Neural cell (in vitro differentiated cells): Measurements from ENCODE around the gene DAZL. TPM values are rescaled to one million over a fixed set of nuclear protein-coding genes. Genes with fewer than 3 reads are reported as not detected.

Experiments
- H2AFZ ChIP-seq: fragments of 200-600, 300-800 bp; sonication (generic), shearing (Covaris generic); 2 replicates; pipeline ENCODE4 v1.6.0; 2014; ENCODE audit warnings: low read depth, mild to moderate bottlenecking, antibody characterized with exemption, low read length, moderate library complexity
- H3F3A ChIP-seq: fragments of 200-600 bp; shearing (Covaris generic); 2 replicates; pipeline ENCODE4 v1.6.1; 2016; ENCODE audit warnings: mild to moderate bottlenecking, moderate library complexity, mixed read lengths, antibody characterized with exemption, low read length; ENCODE audit not compliant: insufficient read depth, poor library complexity, severe bottlenecking
- H3K27ac ChIP-seq: fragments of 200-600, 300-800 bp; sonication (generic), shearing (Covaris generic); 2 replicates; pipeline ENCODE4 v1.5.1; 2014; ENCODE audit warnings: mild to moderate bottlenecking, low read length, moderate library complexity
- H3K27me3 ChIP-seq: fragments of 300-800, 200-600 bp; sonication (generic), shearing (Covaris generic); 2 replicates; pipeline ENCODE4 v1.6.0; 2014; ENCODE audit warnings: mild to moderate bottlenecking, low read depth, low read length, moderate library complexity; ENCODE audit not compliant: insufficient read depth
- H3K36me3 ChIP-seq: fragments of 300-800, 200-600 bp; sonication (generic), shearing (Covaris generic); 2 replicates; pipeline ENCODE4 v1.5.1; 2014; ENCODE audit warnings: mild to moderate bottlenecking, antibody characterized with exemption, low read length, moderate library complexity; ENCODE audit not compliant: insufficient read depth
- H3K4me2 ChIP-seq: fragments of 300-800, 200-600 bp; sonication (generic), shearing (Covaris generic); 2 replicates; pipeline ENCODE4 v1.6.0; 2014; ENCODE audit warnings: mild to moderate bottlenecking, low read length
- H3K4me3 ChIP-seq: fragments of 300-800, 200-600 bp; sonication (generic), shearing (Covaris generic); 2 replicates; pipeline ENCODE4 v1.5.1; 2014; ENCODE audit warnings: mild to moderate bottlenecking, low read length, moderate library complexity
- H3K79me2 ChIP-seq: fragments of 200-600 bp; shearing (Covaris generic); replicated peaks from 2 replicates; pipeline ENCODE4 v1.6.0; 2014; ENCODE audit warnings: mild to moderate bottlenecking, low read length, moderate library complexity; ENCODE audit not compliant: insufficient read depth
- H3K9ac ChIP-seq: fragments of 300-800, 200-600 bp; sonication (generic), shearing (Covaris generic); 2 replicates; pipeline ENCODE4 v1.6.1; 2016; ENCODE audit warnings: mild to moderate bottlenecking, low read length, mixed read lengths
- H3K9me2 ChIP-seq: fragments of 200-600 bp; shearing (Covaris generic); 2 replicates; pipeline ENCODE4 v1.6.1; 2016; ENCODE audit warnings: mild to moderate bottlenecking, low read length, mixed read lengths; ENCODE audit not compliant: insufficient read depth
- H3K9me3 ChIP-seq: fragments of 200-600, 300-800 bp; sonication (generic), shearing (Covaris generic); 2 replicates; pipeline ENCODE4 v1.6.1; 2016; ENCODE audit warnings: mild to moderate bottlenecking, mixed run types, low read length, moderate library complexity, mixed read lengths
- H4K20me1 ChIP-seq: fragments of 200-600 bp; shearing (Covaris generic); 2 replicates; pipeline ENCODE4 v1.6.1; 2016; ENCODE audit warnings: mild to moderate bottlenecking, mixed run types; ENCODE audit not compliant: insufficient read depth
- EP300 ChIP-seq: fragments of 450-650 bp; conservative IDR thresholded peaks from 2 replicates; pipeline ENCODE4 v1.6.1; 2014; ENCODE audit warnings: antibody characterized with exemption, mild to moderate bottlenecking, moderate library complexity; ENCODE audit not compliant: poor library complexity, severe bottlenecking
- EZH2 ChIP-seq: fragments of 200-600, 300-800 bp; shearing (Covaris generic), sonication (generic); IDR thresholded peaks from 2 replicates; pipeline ENCODE4 v1.6.1; 2014; ENCODE audit warnings: antibody characterized with exemption, low read length, borderline replicate concordance, mild to moderate bottlenecking; ENCODE audit not compliant: insufficient read depth, poor library complexity, severe bottlenecking
- MXI1 ChIP-seq: fragments of 450-650 bp; conservative IDR thresholded peaks from 2 replicates; pipeline ENCODE4 v1.6.1; 2014; ENCODE audit warnings: antibody characterized with exemption, mild to moderate bottlenecking; ENCODE audit not compliant: poor library complexity, severe bottlenecking
- POLR2AphosphoS5 ChIP-seq: IDR thresholded peaks from 2 replicates; pipeline ENCODE4 v1.6.1; 2012
- RAD21 ChIP-seq: fragments of 450-650 bp; conservative IDR thresholded peaks from 2 replicates; pipeline ENCODE4 v1.6.1; 2014; ENCODE audit warnings: antibody characterized with exemption, mild to moderate bottlenecking, moderate library complexity
- SMC3 ChIP-seq: fragments of 450-650 bp; conservative IDR thresholded peaks from 2 replicates; pipeline ENCODE4 v1.6.1; 2014; ENCODE audit warnings: antibody characterized with exemption, mild to moderate bottlenecking, moderate library complexity; ENCODE audit not compliant: poor library complexity
- TAF1 ChIP-seq: IDR thresholded peaks from 2 replicates; pipeline ENCODE4 v1.6.1; 2012; ENCODE audit warnings: low read depth
- polyA plus RNA-seq: library from polyadenylated mRNA; depleted of rRNA; stranded (reverse); fragments of >200 nt; gene quantifications from 2 replicates; pipeline ENCODE4 v1.2.3, GENCODE V29; 2014
- TF ChIP-seq, protein P1 (sequence below): fragments of 450-650 bp; IDR thresholded peaks from 2 replicates; pipeline ENCODE4 v1.5.1; 2014; ENCODE audit warnings: antibody characterized with exemption, mild to moderate bottlenecking, moderate library complexity; ENCODE audit not compliant: poor library complexity, severe bottlenecking
- TF ChIP-seq, protein P2 (sequence below): IDR thresholded peaks from 2 replicates; pipeline ENCODE4 v1.6.1; 2012; ENCODE audit warnings: borderline replicate concordance

Gene DAZL
- polyA plus RNA-seq, 1 donor from 2014 or later, result not detected

DNA sequence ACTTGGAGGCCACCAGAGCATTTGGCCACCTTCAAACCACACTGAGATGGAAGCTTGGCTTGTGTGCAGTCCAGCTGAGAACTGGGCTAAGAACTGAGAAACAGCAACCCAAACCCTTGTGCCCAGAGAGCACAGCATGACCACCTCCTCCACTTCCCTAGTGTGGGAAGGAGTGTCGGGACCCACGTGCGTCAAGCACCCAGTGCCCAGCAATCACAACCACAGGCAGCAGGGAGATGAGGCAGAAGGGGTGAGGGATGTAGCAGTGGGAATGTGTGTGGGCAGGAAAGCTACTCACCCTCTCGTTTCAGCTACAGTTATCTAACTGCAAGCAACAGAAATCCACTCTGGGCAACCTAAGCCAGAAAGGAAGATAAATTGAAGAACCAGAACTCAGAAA lies 66.7 kb downstream of the DAZL start:
- Histone ChIP-seq H3K27ac (no peak overlapping the region), H2AFZ (no peak overlapping the region), H3F3A (no peaks in the 10 kb centered on the region), H3K9me3 (no peaks in the 10 kb centered on the region), H3K4me2 (no peak overlapping the region), H3K36me3 (no peaks in the 10 kb centered on the region), H4K20me1 (no peaks in the 10 kb centered on the region), H3K79me2 (no peaks in the 10 kb centered on the region), H3K9me2 (no peaks in the 10 kb centered on the region), H3K27me3 (no peaks in the 10 kb centered on the region), H3K9ac (no peak overlapping the region), H3K4me3 (no peak overlapping the region)
- TF ChIP-seq EZH2 (no peak), MXI1 (no peak), RAD21 (no peak), POLR2AphosphoS5 (no peak), SMC3 (no peak), EP300 (no peak), TAF1 (no peak)
- TF ChIP-seq, protein P1, sequence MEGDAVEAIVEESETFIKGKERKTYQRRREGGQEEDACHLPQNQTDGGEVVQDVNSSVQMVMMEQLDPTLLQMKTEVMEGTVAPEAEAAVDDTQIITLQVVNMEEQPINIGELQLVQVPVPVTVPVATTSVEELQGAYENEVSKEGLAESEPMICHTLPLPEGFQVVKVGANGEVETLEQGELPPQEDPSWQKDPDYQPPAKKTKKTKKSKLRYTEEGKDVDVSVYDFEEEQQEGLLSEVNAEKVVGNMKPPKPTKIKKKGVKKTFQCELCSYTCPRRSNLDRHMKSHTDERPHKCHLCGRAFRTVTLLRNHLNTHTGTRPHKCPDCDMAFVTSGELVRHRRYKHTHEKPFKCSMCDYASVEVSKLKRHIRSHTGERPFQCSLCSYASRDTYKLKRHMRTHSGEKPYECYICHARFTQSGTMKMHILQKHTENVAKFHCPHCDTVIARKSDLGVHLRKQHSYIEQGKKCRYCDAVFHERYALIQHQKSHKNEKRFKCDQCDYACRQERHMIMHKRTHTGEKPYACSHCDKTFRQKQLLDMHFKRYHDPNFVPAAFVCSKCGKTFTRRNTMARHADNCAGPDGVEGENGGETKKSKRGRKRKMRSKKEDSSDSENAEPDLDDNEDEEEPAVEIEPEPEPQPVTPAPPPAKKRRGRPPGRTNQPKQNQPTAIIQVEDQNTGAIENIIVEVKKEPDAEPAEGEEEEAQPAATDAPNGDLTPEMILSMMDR, result no peak
- TF ChIP-seq, protein P2, sequence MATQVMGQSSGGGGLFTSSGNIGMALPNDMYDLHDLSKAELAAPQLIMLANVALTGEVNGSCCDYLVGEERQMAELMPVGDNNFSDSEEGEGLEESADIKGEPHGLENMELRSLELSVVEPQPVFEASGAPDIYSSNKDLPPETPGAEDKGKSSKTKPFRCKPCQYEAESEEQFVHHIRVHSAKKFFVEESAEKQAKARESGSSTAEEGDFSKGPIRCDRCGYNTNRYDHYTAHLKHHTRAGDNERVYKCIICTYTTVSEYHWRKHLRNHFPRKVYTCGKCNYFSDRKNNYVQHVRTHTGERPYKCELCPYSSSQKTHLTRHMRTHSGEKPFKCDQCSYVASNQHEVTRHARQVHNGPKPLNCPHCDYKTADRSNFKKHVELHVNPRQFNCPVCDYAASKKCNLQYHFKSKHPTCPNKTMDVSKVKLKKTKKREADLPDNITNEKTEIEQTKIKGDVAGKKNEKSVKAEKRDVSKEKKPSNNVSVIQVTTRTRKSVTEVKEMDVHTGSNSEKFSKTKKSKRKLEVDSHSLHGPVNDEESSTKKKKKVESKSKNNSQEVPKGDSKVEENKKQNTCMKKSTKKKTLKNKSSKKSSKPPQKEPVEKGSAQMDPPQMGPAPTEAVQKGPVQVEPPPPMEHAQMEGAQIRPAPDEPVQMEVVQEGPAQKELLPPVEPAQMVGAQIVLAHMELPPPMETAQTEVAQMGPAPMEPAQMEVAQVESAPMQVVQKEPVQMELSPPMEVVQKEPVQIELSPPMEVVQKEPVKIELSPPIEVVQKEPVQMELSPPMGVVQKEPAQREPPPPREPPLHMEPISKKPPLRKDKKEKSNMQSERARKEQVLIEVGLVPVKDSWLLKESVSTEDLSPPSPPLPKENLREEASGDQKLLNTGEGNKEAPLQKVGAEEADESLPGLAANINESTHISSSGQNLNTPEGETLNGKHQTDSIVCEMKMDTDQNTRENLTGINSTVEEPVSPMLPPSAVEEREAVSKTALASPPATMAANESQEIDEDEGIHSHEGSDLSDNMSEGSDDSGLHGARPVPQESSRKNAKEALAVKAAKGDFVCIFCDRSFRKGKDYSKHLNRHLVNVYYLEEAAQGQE, result no peak

DNA sequence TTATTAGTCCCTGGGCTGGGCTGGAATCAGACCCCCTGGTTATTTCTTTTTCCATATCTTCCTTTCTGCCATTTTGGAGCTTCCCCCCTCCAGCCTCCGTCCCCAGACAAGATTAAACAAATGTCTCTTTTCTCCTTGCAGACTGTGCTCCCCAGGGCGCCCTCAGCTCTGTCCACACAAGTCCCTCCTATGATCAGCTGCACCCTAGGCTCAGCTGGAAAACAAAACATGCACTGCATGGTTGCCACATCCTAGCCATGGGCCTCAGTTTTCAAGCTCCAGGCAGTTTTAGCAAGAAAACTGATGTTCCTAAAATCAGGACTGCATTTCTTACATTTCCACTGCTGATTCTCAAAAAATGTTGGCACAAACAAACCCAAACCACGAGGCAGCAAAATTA lies 68.2 kb downstream of the DAZL start:
- TF ChIP-seq RAD21 (no peak), MXI1 (no peak), SMC3 (no peak), TAF1 (no peak), POLR2AphosphoS5 (no peak)
- TF ChIP-seq, protein P1, result no peak
- TF ChIP-seq, protein P2, result no peak
- Histone ChIP-seq H3K9ac (no peak overlapping the region), H2AFZ (no peak overlapping the region), H3K36me3 (no peaks in the 10 kb centered on the region), H3K27ac (no peak overlapping the region), H3K9me3 (no peaks in the 10 kb centered on the region), H3K79me2 (no peaks in the 10 kb centered on the region), H3F3A (no peaks in the 10 kb centered on the region), H4K20me1 (no peaks in the 10 kb centered on the region), H3K27me3 (no peaks in the 10 kb centered on the region), H3K9me2 (no peaks in the 10 kb centered on the region), H3K4me2 (no peak overlapping the region), H3K4me3 (no peak overlapping the region)
